IMR-90 (cell line): ENCODE measurements around the gene MARK2. TPM values are rescaled to one million over a fixed set of nuclear protein-coding genes. Genes with fewer than 3 reads are reported as not detected.

Experiments used
- ATAC-seq: fragments of 200-7000 bp; cut with Tn5 transposase; 2 replicates; pipeline ENCODE4 v1.9.1; 2020; ENCODE audit warnings: low read depth, mild to moderate bottlenecking, moderate library complexity
- BruUV-seq: library from RNA; stranded (reverse); fragments of 400-500 nt; replicated peaks from 2 replicates; lab custom pipeline; 2021; lab: Mats Ljungman, UMichigan
- CTCF ChIA-PET: fragments of 300-600 bp; formaldehyde crosslinking; extraction: SDS; loops from one replicate; lab custom pipeline; 2021; ENCODE audit warnings: antibody characterized with exemption; lab: Yijun Ruan, JAX
- POLR2A ChIA-PET: fragments of 300-600 bp; sonication (Branson Sonifier 250); formaldehyde crosslinking; loops from one replicate; lab custom pipeline; 2022; ENCODE audit warnings: antibody characterized with exemption; ENCODE audit not compliant: unreplicated experiment; lab: Charles Lee
- DNase-seq: peaks from one replicate; pipeline ENCODE4 v3.0.0; 2013
- H2AFZ ChIP-seq: replicated peaks from 2 replicates; pipeline ENCODE3; 2013; ENCODE audit warnings: low read length, mild to moderate bottlenecking; ENCODE audit not compliant: poor library complexity
- H2AK5ac ChIP-seq: 2 replicates; pipeline ENCODE4 v1.6.1; 2013; ENCODE audit warnings: low read depth, low read length, inconsistent platforms
- H2AK9ac ChIP-seq: replicated peaks from 2 replicates; pipeline ENCODE3; 2013; ENCODE audit warnings: mild to moderate bottlenecking, low read depth, low read length, moderate library complexity; ENCODE audit not compliant: poor library complexity
- H2BK120ac ChIP-seq: 2 replicates; pipeline ENCODE4 v1.6.1; 2013; ENCODE audit warnings: low read depth, low read length, inconsistent platforms
- H2BK15ac ChIP-seq: 3 replicates; pipeline ENCODE4 v1.6.1; 2013; ENCODE audit warnings: low read depth, low read length, inconsistent platforms
- H2BK20ac ChIP-seq: 2 replicates; pipeline ENCODE4 v1.6.1; 2013; ENCODE audit warnings: low read depth, mild to moderate bottlenecking, inconsistent platforms, low read length, moderate library complexity
- H2BK5ac ChIP-seq: 2 replicates; pipeline ENCODE4 v1.6.1; 2013; ENCODE audit warnings: mild to moderate bottlenecking, low read depth, low read length, inconsistent platforms; ENCODE audit not compliant: poor library complexity, severe bottlenecking
- H3K14ac ChIP-seq: replicated peaks from 2 replicates; pipeline ENCODE4 v1.6.1; 2013; ENCODE audit warnings: low read depth, low read length, inconsistent platforms
- H3K18ac ChIP-seq: 2 replicates; pipeline ENCODE4 v1.6.1; 2013; ENCODE audit warnings: low read depth, low read length, control low read depth
- H3K23ac ChIP-seq: 2 replicates; pipeline ENCODE4 v1.6.1; 2013; ENCODE audit warnings: low read depth, low read length, inconsistent platforms
- H3K27ac ChIP-seq: 2 replicates; pipeline ENCODE4 v1.5.1; 2013; ENCODE audit warnings: mild to moderate bottlenecking, control low read depth, low read length; ENCODE audit not compliant: insufficient read depth
- H3K27me3 ChIP-seq: 2 replicates; pipeline ENCODE4 v1.6.1; 2013; ENCODE audit warnings: low read length; ENCODE audit not compliant: control insufficient read depth, insufficient read depth
- H3K36me3 ChIP-seq: 2 replicates; pipeline ENCODE4 v1.6.1; 2013; ENCODE audit warnings: low read length, mixed read lengths; ENCODE audit not compliant: control insufficient read depth, insufficient read depth
- H3K4ac ChIP-seq: 2 replicates; pipeline ENCODE4 v1.6.1; 2013; ENCODE audit warnings: low read depth, low read length, inconsistent platforms
- H3K4me1 ChIP-seq: 2 replicates; pipeline ENCODE4 v1.6.1; 2013; ENCODE audit warnings: low read length, mixed read lengths; ENCODE audit not compliant: control insufficient read depth, insufficient read depth
- H3K4me2 ChIP-seq: 2 replicates; pipeline ENCODE4 v1.6.1; 2013; ENCODE audit warnings: low read depth, mild to moderate bottlenecking, control low read depth, low read length, moderate library complexity
- H3K4me3 ChIP-seq: 2 replicates; pipeline ENCODE4 v1.5.1; 2013; ENCODE audit warnings: low read depth, mild to moderate bottlenecking, control low read depth, low read length, moderate library complexity; ENCODE audit not compliant: insufficient read depth
- H3K56ac ChIP-seq: 2 replicates; pipeline ENCODE4 v1.6.1; 2013; ENCODE audit warnings: low read length, inconsistent platforms; ENCODE audit not compliant: insufficient read depth; ENCODE audit errors: extremely low read depth
- H3K79me1 ChIP-seq, 2 experiments: 2 replicates each; pipeline ENCODE4 v1.6.1; 2013; ENCODE audit warnings: low read length in 2 of 2, inconsistent platforms in 1 of 2, low read depth in 1 of 2
- H3K9ac ChIP-seq: 2 replicates; pipeline ENCODE4 v1.6.1; 2013; ENCODE audit warnings: low read depth, low read length, control low read depth
- H3K9me1 ChIP-seq: 2 replicates; pipeline ENCODE4 v1.6.1; 2013; ENCODE audit warnings: low read length, inconsistent platforms; ENCODE audit not compliant: insufficient read depth
- H3K9me3 ChIP-seq: 2 replicates; pipeline ENCODE4 v1.6.1; 2013; ENCODE audit warnings: low read length; ENCODE audit not compliant: control insufficient read depth, insufficient read depth
- H4K20me1 ChIP-seq: 2 replicates; pipeline ENCODE4 v1.6.1; 2013; ENCODE audit warnings: low read length, inconsistent platforms; ENCODE audit not compliant: insufficient read depth
- H4K5ac ChIP-seq: 2 replicates; pipeline ENCODE4 v1.6.1; 2013; ENCODE audit warnings: mild to moderate bottlenecking, low read depth, low read length, control low read depth
- H4K8ac ChIP-seq, 2 experiments: 2 replicates each; pipeline ENCODE4 v1.6.1; 2013; ENCODE audit warnings: low read depth in 2 of 2, low read length in 2 of 2, control low read depth in 1 of 2, inconsistent platforms in 1 of 2
- H4K91ac ChIP-seq: 2 replicates; pipeline ENCODE4 v1.6.1; 2013; ENCODE audit warnings: low read depth, low read length, inconsistent platforms; ENCODE audit not compliant: insufficient read depth
- CTCF ChIP-seq: conservative IDR thresholded peaks from 2 replicates; pipeline ENCODE4 v1.5.1; 2012; ENCODE audit warnings: mild to moderate bottlenecking, low read depth, low read length, improper control_type of control experiment
- FOS ChIP-seq: fragments of 150-350 bp; IDR thresholded peaks from 2 replicates; pipeline ENCODE4 v1.6.1; 2016; ENCODE audit warnings: low read depth, low read length
- MAZ ChIP-seq: IDR thresholded peaks from 2 replicates; pipeline ENCODE4 v1.6.1; 2012; ENCODE audit warnings: low read depth, mild to moderate bottlenecking, low read length, improper control_type of control experiment, moderate library complexity, borderline replicate concordance
- POLR2A ChIP-seq: IDR thresholded peaks from 2 replicates; pipeline ENCODE4 v1.6.1; 2012; ENCODE audit warnings: mild to moderate bottlenecking, low read depth, low read length
- RAD21 ChIP-seq: IDR thresholded peaks from 2 replicates; pipeline ENCODE4 v1.6.1; 2012; ENCODE audit warnings: low read length, improper control_type of control experiment
- RCOR1 ChIP-seq: IDR thresholded peaks from 2 replicates; pipeline ENCODE4 v1.6.1; 2012; ENCODE audit warnings: mild to moderate bottlenecking, low read length, improper control_type of control experiment; ENCODE audit not compliant: insufficient replicate concordance
- WGBS, 2 experiments: methylation state at CpG; one replicate each; pipeline versions ENCODE4 v1.1.5 to v1.1.7; 2013; ENCODE audit warnings: missing lambda C conversion rate in 2 of 2; ENCODE audit not compliant: insufficient read length in 1 of 2; ENCODE audit errors: extremely low coverage in 2 of 2; 5-methylcytosine and 5-hydroxymethylcytosine counted together
- dilution Hi-C: fragments of 300-500 bp; cut with HindIII; formaldehyde crosslinking; loops from one replicate; pipeline ENCODE4 v1.14.3; 2018; ENCODE audit warnings: low sequenced_read_pairs; ENCODE audit not compliant: unreplicated experiment
- in situ Hi-C: fragments of 300-500 bp; cut with MboI; formaldehyde crosslinking; loops from 3 replicates; pipeline ENCODE4 v1.14.3; 2019; ENCODE audit warnings: low sequenced_read_pairs, inconsistent platforms, mixed read lengths
- intact Hi-C: fragments of 100-400 bp; cut with micrococcal nuclease; formaldehyde crosslinking; loops from 2 replicates; pipeline ENCODE4 v1.10.0; 2022
- polyA plus RNA-seq, 3 experiments: library from polyadenylated mRNA; depleted of rRNA; stranded (reverse); fragments of >200 nt; gene quantifications; 2 replicates each; pipeline ENCODE4 v1.2.3, GENCODE V29; 2012; ENCODE audit warnings: low replicate concordance in 1 of 3
- total RNA-seq: library from RNA; depleted of rRNA; stranded (reverse); fragments of >200 nt; gene quantifications from 2 replicates; pipeline ENCODE4 v1.2.3, GENCODE V29; 2012
- TF ChIP-seq, protein P1 (sequence below): fragments of 150-350 bp; IDR thresholded peaks from 2 replicates; pipeline ENCODE4 v1.6.1; 2016; ENCODE audit warnings: low read depth, mild to moderate bottlenecking, low read length, moderate library complexity, borderline replicate concordance

Gene MARK2
- total and polyA plus RNA-seq, 2 of the 4 experiments (the other 2 are of a cell fraction), result 6.6 to 17.3 TPM

DNA sequence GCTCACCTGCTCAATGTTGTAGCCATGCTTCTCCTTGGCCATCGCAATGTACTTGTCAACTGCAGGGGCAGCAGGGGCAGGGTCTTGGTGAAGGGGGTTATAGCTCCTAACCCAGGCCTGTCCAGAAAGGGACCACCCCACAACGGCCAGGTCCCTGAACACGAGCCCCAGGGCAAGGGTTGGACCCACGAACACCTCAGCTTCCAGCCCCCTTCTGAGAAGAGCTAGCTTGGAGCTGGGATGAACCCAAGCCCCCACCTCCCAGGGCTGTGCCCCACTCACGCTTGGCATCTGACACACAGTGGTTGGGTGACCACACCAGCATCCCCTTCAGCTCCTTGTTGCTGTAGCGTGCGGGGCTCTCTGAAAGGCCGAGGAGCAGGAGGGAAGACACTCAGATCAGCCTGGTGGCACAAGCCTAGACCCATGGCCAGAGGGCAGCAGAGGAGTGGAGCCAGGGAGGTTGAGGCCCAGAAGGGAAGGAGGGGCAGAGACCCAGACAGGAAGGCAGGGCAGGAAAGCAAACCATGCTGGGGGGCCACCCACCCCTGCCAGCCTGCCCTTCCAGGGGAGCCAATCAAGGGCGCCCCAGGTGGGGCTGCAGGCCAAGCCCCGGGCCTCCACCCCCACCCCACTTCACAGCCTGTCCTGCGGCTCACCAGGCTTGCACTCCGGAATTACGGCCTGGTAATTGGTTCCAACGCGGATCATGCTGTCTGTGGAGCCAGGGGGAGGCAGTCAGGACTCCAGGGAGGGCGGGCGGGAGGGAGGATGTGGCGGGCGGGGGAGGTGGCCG lies 76.2 kb downstream of the MARK2 start (continued):
- no peak for TF ChIP-seq MAZ

DNA sequence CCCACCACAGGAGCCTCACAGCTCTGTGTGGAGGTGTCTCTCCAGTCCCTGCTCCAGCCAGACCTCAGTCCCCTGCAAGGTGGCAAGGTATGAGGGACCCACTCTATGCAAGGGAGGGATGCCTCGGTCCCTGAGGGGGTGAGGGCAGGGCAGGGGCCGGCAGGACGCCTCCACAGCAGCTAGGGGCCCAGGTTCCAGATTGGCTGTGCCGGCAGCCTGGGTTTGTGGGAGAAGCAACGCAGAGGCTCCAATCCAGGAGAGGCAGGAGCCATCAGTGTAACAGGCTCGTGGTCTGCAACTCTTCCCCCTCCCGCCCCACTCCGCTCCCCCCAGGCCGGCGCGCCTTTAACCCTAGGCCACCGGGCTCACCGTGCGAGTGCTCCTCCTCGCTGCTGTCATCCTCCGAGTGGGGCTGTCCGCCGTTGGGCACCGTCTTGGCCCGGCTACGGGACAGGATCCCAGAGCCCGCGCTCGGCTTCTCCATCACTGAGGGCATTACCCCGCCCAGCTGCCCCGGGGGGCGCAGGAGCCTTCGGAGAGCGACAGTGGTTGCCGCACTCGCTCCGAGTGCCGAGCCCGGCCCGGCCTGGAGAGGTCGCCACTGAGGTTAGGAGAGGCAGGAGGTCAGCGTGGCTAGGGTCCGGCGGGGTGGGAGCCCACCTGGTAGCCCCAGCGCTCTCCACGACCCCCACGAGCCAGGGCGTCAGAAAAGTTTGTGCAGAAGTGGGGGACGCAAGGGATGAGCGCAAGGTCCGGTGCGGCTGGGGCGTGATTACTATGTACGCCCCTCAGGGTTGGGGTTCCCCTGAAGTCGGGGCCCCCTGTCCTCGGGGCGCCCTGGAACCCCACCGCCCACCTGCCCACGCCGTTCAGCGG lies 77.3 kb downstream of the MARK2 start:
- intact Hi-C loops (loop anchor here (2.0 kb wide), 1 partner anchor 23 kb away; the partner anchor contains the start of gene NAA40), dilution Hi-C loops (no loop called here), in situ Hi-C loops (no loop called here)
- H3K23ac ChIP-seq, result 0 out of 2 replicates have a peak overlapping the region, but pooled peaks have one; percentile 39
- no peak overlapping the region for H3K18ac ChIP-seq
- BruUV-seq, result no TSS peak
- 0 out of 2 replicates have a peak overlapping the region, but pooled peaks have one; percentile 40 for H3K14ac ChIP-seq
- TF ChIP-seq, protein P1, sequence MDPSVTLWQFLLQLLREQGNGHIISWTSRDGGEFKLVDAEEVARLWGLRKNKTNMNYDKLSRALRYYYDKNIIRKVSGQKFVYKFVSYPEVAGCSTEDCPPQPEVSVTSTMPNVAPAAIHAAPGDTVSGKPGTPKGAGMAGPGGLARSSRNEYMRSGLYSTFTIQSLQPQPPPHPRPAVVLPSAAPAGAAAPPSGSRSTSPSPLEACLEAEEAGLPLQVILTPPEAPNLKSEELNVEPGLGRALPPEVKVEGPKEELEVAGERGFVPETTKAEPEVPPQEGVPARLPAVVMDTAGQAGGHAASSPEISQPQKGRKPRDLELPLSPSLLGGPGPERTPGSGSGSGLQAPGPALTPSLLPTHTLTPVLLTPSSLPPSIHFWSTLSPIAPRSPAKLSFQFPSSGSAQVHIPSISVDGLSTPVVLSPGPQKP, result no peak
- TF ChIP-seq RCOR1 (no peak), CTCF (peak; percentile 46), POLR2A (no peak), RAD21 (peak; percentile 31), FOS (no peak)
- peaks cover 2% of the 10 kb centered on the region; the same call in 1 of the 2 replicates for H3K36me3 ChIP-seq
- H4K91ac ChIP-seq, result no peak overlapping the region
- no peaks in the 10 kb centered on the region for H3K9me3 ChIP-seq
- no peak overlapping the region for H2BK20ac ChIP-seq
- H3K56ac ChIP-seq, result no peak overlapping the region
- H4K5ac ChIP-seq, result no peak overlapping the region
- peak overlapping the region; percentile 91 for H3K4me2 ChIP-seq
- peak overlapping the region; percentile 24; the same call in 1 of the 2 replicates for H3K9ac ChIP-seq
- H4K8ac ChIP-seq, result no peak overlapping the region; a peak in 1 of 4 replicates
- no peak for DNase-seq
- H2BK5ac ChIP-seq, result no peak overlapping the region
- H3K4me1 ChIP-seq, result peaks cover 31% of the 10 kb centered on the region
- peaks cover 6% of the 10 kb centered on the region for H3K9me1 ChIP-seq
- WGBS, 2 experiments, result 4% methylated on average over 31 of the region's 56 CpGs; no CpG with 5 or more reads in 1 of the 2 experiments
- peaks cover 0 to 4% of the 10 kb centered on the region in 2 experiments; a peak in 1 of 4 replicates for H3K79me1 ChIP-seq
- peaks cover 3% of the 10 kb centered on the region; the same call in 1 of the 2 replicates for H3K27me3 ChIP-seq
- no peak overlapping the region for H2BK120ac ChIP-seq
- no peaks in the 10 kb centered on the region for H4K20me1 ChIP-seq
- POLR2A ChIA-PET, result no interaction called here
- CTCF ChIA-PET, result no interaction called here
- H3K27ac ChIP-seq, result no peak overlapping the region
- no peak overlapping the region for H2AK5ac ChIP-seq
- H2AK9ac ChIP-seq, result peak overlapping the region; percentile 90
- no peak overlapping the region for H2BK15ac ChIP-seq
- H2AFZ ChIP-seq, result peak overlapping the region; percentile 90
- peak; percentile 31 for ATAC-seq
- peak overlapping the region; percentile 36 for H3K4me3 ChIP-seq
- peak overlapping the region; percentile 31; the same call in 1 of the 2 replicates for H3K4ac ChIP-seq
